ENCODE measurements around the gene PPFIBP2. TPM values are rescaled to one million over a fixed set of nuclear protein-coding genes. Genes with fewer than 3 reads are reported as not detected.
A peak's percentile ranks its signal among the peaks of the same experiment; 100 is the strongest.

PPFIBP2 gene
- total and polyA plus RNA-seq, 11 donors = 10.5 to 31.1 (median 20.8) TPM

- peaks cover 0 to 97% (median 89%) of the 10 kb centered on the region in 9 donors for H3K36me3 ChIP-seq
- WGBS, 4 donors = 58 to 75% (median 68%) methylated on average over 1 to 2 of the region's 2 CpGs
- TF ChIP-seq POLR2A (IDR thresholded peaks at IDR 0.05) (no peak), CTCF (IDR thresholded peaks at IDR 0.05) (no peak)
- peaks cover 0 to 7% (median 0%) of the 10 kb centered on the region in 12 donors for H3K4me1 ChIP-seq
- peak in 4 of 5 donors; percentile 27 to 57 (median 42) for DNase-seq
- ATAC-seq = peak; percentile 65 to 79 (median 68)
- no peaks in the 10 kb centered on the region for H3K27me3 ChIP-seq
- intact Hi-C loops (cut with DNase I) = no loop called here
- H3K4me3 ChIP-seq = no peak overlapping the region
- no peaks in the 10 kb centered on the region for H3K9me3 ChIP-seq
- no peak overlapping the region for H3K27ac ChIP-seq
These were observed 116.2 kb downstream of the PPFIBP2 start for GRCh38 chr11:7630002-7630401.

GRCh38 chr11:7632211-7632610 is 118.4 kb downstream of the PPFIBP2 start:
- Histone ChIP-seq H3K9me3 (no peaks in the 10 kb centered on the region), H3K4me3 (no peak overlapping the region), H3K27me3 (no peaks in the 10 kb centered on the region), H3K4me1 (peaks cover 0 to 7% (median 0%) of the 10 kb centered on the region in 12 donors), H3K36me3 (peaks cover 0 to 96% (median 86%) of the 10 kb centered on the region in 9 donors), H3K27ac (no peak overlapping the region)
- DNase-seq = no peak
- intact Hi-C loops (cut with DNase I) = no loop called here
- TF ChIP-seq CTCF (IDR thresholded peaks at IDR 0.05) (no peak), POLR2A (IDR thresholded peaks at IDR 0.05) (no peak)
- no peak for ATAC-seq
- 86 to 97% (median 89%) methylated on average over 2 of the region's 2 CpGs for WGBS, 4 donors

- H3K4me1 ChIP-seq = peaks cover 0 to 21% (median 10%) of the 10 kb centered on the region in 12 donors
- ATAC-seq = no peak
- peak in 4 of 5 donors; percentile 38 to 72 (median 48) for DNase-seq
- 62 to 75% (median 71%) methylated on average over 4 of the region's 4 CpGs for WGBS, 4 donors
- TF ChIP-seq POLR2A (IDR thresholded peaks at IDR 0.05) = no peak
- TF ChIP-seq CTCF (IDR thresholded peaks at IDR 0.05) = no peak
- no peaks in the 10 kb centered on the region for H3K27me3 ChIP-seq
- peaks cover 0 to 82% (median 76%) of the 10 kb centered on the region in 9 donors for H3K36me3 ChIP-seq
- no peaks in the 10 kb centered on the region for H3K9me3 ChIP-seq
- H3K27ac ChIP-seq = no peak overlapping the region
- no peak overlapping the region for H3K4me3 ChIP-seq
- intact Hi-C loops (cut with DNase I) = loop anchor here in 1 of 10 donors (5.0 kb wide), 1 partner anchor 58 kb away; no protein-coding TSS in a partner anchor
These were observed 121.3 kb downstream of the PPFIBP2 start for GRCh38 chr11:7635137-7635536.

GRCh38 chr11:7635708-7636107 is 121.9 kb downstream of the PPFIBP2 start:
- Histone ChIP-seq H3K9me3 (no peaks in the 10 kb centered on the region), H3K4me3 (no peak overlapping the region), H3K27me3 (no peaks in the 10 kb centered on the region), H3K4me1 (peaks cover 0 to 19% (median 9%) of the 10 kb centered on the region in 12 donors), H3K36me3 (peaks cover 0 to 82% (median 76%) of the 10 kb centered on the region in 9 donors), H3K27ac (no peak overlapping the region)
- intact Hi-C loops (cut with DNase I) = loop anchor here in 1 of 10 donors (5.0 kb wide), 1 partner anchor 58 kb away; no protein-coding TSS in a partner anchor
- ATAC-seq (no peak), DNase-seq (no peak)
- WGBS, 4 donors = 93 to 95% (median 94%) methylated on average over 4 of the region's 4 CpGs
- TF ChIP-seq POLR2A (IDR thresholded peaks at IDR 0.05) (no peak), CTCF (IDR thresholded peaks at IDR 0.05) (no peak)
